ENCODE measurements around the gene SPHK1.

Gene SPHK1

GRCh38 chr17:76415786-76416185, 31.4 kb downstream of the SPHK1 start:
- TF ChIP-seq EZH2 (IDR thresholded peaks at IDR 0.05; ENCODE audit: borderline replicate concordance, low read length), result no peak
- no peak for TF ChIP-seq CTCF (IDR thresholded peaks at IDR 0.05; ENCODE audit: low read length)
- Histone ChIP-seq H3K79me2 (ENCODE audit: insufficient read depth, low read length) (no peaks in the 10 kb centered on the region), H2AFZ (ENCODE audit: low read length) (no peak overlapping the region), H3K36me3 (ENCODE audit: insufficient read depth, low read length) (0 out of 2 replicates have a peak, but pooled peaks cover 3% of the 10 kb centered on the region), H3K27me3 (ENCODE audit: insufficient read depth, low read length) (no peaks in the 10 kb centered on the region), H3F3A (ENCODE audit: insufficient read depth, low read length) (no peaks in the 10 kb centered on the region), H4K20me1 (ENCODE audit: insufficient read depth, low read length) (no peaks in the 10 kb centered on the region), H3K9me3 (ENCODE audit: low read length) (no peaks in the 10 kb centered on the region), H3K27ac (ENCODE audit: low read depth, low read length, poor library complexity, severe bottlenecking) (no peak overlapping the region), H3K4me3 (ENCODE audit: low read depth, low read length, poor library complexity, severe bottlenecking) (no peak overlapping the region), H3K4me1 (ENCODE audit: insufficient read depth, low read length, severe bottlenecking) (peaks cover 30% of the 10 kb centered on the region), H3K4me2 (ENCODE audit: low read length) (no peak overlapping the region), H3K9me2 (ENCODE audit: low read depth, low read length) (no peaks in the 10 kb centered on the region), H3K9ac (ENCODE audit: low read length) (no peak overlapping the region)

- no peak overlapping the region for H3K27ac ChIP-seq (ENCODE audit: low read depth, low read length, poor library complexity, severe bottlenecking)
- no peak overlapping the region for H3K4me2 ChIP-seq (ENCODE audit: low read length)
- H3K9ac ChIP-seq (ENCODE audit: low read length), result no peak overlapping the region
- H3K9me2 ChIP-seq (ENCODE audit: low read depth, low read length), result no peaks in the 10 kb centered on the region
- no peaks in the 10 kb centered on the region for H4K20me1 ChIP-seq (ENCODE audit: insufficient read depth, low read length)
- no peak overlapping the region for H2AFZ ChIP-seq (ENCODE audit: low read length)
- H3K4me1 ChIP-seq (ENCODE audit: insufficient read depth, low read length, severe bottlenecking), result peaks cover 34% of the 10 kb centered on the region
- no peaks in the 10 kb centered on the region; the same call in 1 of the 2 replicates for H3K36me3 ChIP-seq (ENCODE audit: insufficient read depth, low read length)
- H3K27me3 ChIP-seq (ENCODE audit: insufficient read depth, low read length), result no peaks in the 10 kb centered on the region
- TF ChIP-seq CTCF (IDR thresholded peaks at IDR 0.05; ENCODE audit: low read length) (no peak), EZH2 (IDR thresholded peaks at IDR 0.05; ENCODE audit: borderline replicate concordance, low read length) (no peak)
- no peaks in the 10 kb centered on the region for H3K9me3 ChIP-seq (ENCODE audit: low read length)
- H3K4me3 ChIP-seq (ENCODE audit: low read depth, low read length, poor library complexity, severe bottlenecking), result no peak overlapping the region
- H3K79me2 ChIP-seq (ENCODE audit: insufficient read depth, low read length), result no peaks in the 10 kb centered on the region
- H3F3A ChIP-seq (ENCODE audit: insufficient read depth, low read length), result no peaks in the 10 kb centered on the region
These were observed 32.0 kb downstream of the SPHK1 start for GRCh38 chr17:76416457-76416856.

DNA sequence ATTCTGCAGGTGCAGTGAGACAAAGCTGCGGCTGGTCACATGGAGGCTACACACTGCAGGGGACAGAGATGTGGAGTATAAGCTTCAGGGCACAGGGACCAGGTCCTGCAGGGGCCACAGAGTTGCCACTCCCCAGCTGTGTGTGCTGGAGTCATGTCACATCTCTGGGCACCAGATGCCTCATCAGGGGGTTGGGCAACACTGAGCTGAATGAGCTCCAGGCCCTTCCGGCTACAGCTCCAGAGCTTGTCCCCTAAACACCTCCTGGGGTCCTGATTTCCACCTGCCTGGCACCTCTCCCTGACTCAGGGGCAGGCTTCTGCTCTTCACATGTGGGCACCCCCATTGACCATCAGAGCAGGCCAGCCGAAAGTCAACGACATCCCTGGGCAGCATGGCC, 32.5 kb downstream of the SPHK1 start:
- Histone ChIP-seq H3K36me3 (ENCODE audit: insufficient read depth, low read length) (no peaks in the 10 kb centered on the region; the same call in 1 of the 2 replicates), H3K4me1 (ENCODE audit: insufficient read depth, low read length, severe bottlenecking) (peaks cover 34% of the 10 kb centered on the region), H3K9me3 (ENCODE audit: low read length) (no peaks in the 10 kb centered on the region), H3K27me3 (ENCODE audit: insufficient read depth, low read length) (no peaks in the 10 kb centered on the region), H3K4me2 (ENCODE audit: low read length) (no peak overlapping the region), H4K20me1 (ENCODE audit: insufficient read depth, low read length) (no peaks in the 10 kb centered on the region), H3F3A (ENCODE audit: insufficient read depth, low read length) (no peaks in the 10 kb centered on the region), H3K79me2 (ENCODE audit: insufficient read depth, low read length) (no peaks in the 10 kb centered on the region), H3K4me3 (ENCODE audit: low read depth, low read length, poor library complexity, severe bottlenecking) (no peak overlapping the region), H3K27ac (ENCODE audit: low read depth, low read length, poor library complexity, severe bottlenecking) (no peak overlapping the region), H3K9me2 (ENCODE audit: low read depth, low read length) (no peaks in the 10 kb centered on the region), H3K9ac (ENCODE audit: low read length) (no peak overlapping the region), H2AFZ (ENCODE audit: low read length) (no peak overlapping the region)
- TF ChIP-seq EZH2 (IDR thresholded peaks at IDR 0.05; ENCODE audit: borderline replicate concordance, low read length) (no peak), CTCF (IDR thresholded peaks at IDR 0.05; ENCODE audit: low read length) (no peak)

Data from OCI-LY1 (cell line).